GM12891 (cell line): Measurements from ENCODE around the gene BCO1.
"Not testable (repeated sequence)": the region's sequence is repeated elsewhere in the genome, so short reads cannot be mapped to it uniquely, and the experiment has no call there.

ENCODE experiments used
- POLR2A ChIP-seq: IDR thresholded peaks from 2 replicates; pipeline ENCODE4 v1.6.1; 2011; ENCODE audit warnings: low read depth, low read length, control low read depth
- POLR2AphosphoS5 ChIP-seq: IDR thresholded peaks from 2 replicates; pipeline ENCODE4 v1.6.1; 2011; ENCODE audit warnings: low read depth, low read length, control low read depth
- SPI1 ChIP-seq: IDR thresholded peaks from 2 replicates; pipeline ENCODE4 v1.6.1; 2011; ENCODE audit warnings: low read depth, low read length, control low read depth
- TAF1 ChIP-seq: IDR thresholded peaks from 2 replicates; pipeline ENCODE4 v1.6.1; 2011; ENCODE audit warnings: low read depth, low read length, control low read depth

DNA sequence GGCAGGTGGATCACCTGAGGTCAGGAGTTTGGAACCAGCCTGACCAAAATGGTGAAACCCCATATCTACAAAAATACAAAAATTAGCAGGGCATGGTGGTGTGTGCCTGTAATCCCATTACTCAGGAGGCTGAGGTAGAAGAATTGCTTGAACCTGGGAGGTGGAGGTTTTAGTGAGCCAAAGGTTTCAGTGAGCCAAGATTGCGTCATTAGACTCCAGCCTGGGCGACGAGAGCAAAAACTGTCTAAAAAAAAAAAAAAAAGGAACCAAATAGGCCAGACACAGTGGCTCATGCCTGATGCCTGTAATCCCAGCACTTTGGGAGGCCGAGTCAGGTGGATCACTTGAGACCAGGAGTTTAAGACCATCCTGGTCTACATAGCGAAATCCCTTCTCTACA is 12.8 kb upstream of the BCO1 start:
- TF ChIP-seq POLR2A, POLR2AphosphoS5, TAF1, SPI1: not testable (repeated sequence)
